Activated CD8-positive, alpha-beta T cell treated with anti-CD3 and anti-CD28 coated beads for 36 hours (primary cell): ENCODE data around the gene SELENON. TPM values are rescaled to one million over a fixed set of nuclear protein-coding genes. Genes with fewer than 3 reads are reported as not detected.

ENCODE experiments used
- ATAC-seq: fragments of 200-7000 bp; cut with Tn5 transposase; one replicate; pipeline ENCODE4 v1.10.0; 2021; ENCODE audit warnings: mild to moderate bottlenecking, moderate library complexity
- CTCF ChIA-PET: fragments of 350-600 bp; sonication (Branson Sonifier 250); formaldehyde crosslinking; loops from one replicate; lab custom pipeline; 2021; ENCODE audit warnings: antibody characterized with exemption; lab: Charles Lee
- POLR2A ChIA-PET: fragments of 350-600 bp; sonication (Branson Sonifier 250); formaldehyde crosslinking; loops from one replicate; lab custom pipeline; 2021; ENCODE audit warnings: antibody characterized with exemption; lab: Charles Lee
- DNase-seq: peaks from one replicate; pipeline ENCODE4 v3.0.0-alpha.2; 2020
- H3K27ac Mint-ChIP-seq: one replicate; pipeline ENCODE4 v1.8.0; 2021; ENCODE audit warnings: mild to moderate bottlenecking, mixed read lengths
- H3K27me3 Mint-ChIP-seq: one replicate; pipeline ENCODE4 v1.8.0; 2021; ENCODE audit warnings: mixed read lengths
- H3K36me3 Mint-ChIP-seq: one replicate; pipeline ENCODE4 v1.8.0; 2021; ENCODE audit warnings: low read depth, mixed read lengths
- H3K4me1 Mint-ChIP-seq: one replicate; pipeline ENCODE4 v1.8.0; 2021; ENCODE audit warnings: low read depth, mixed read lengths
- H3K4me3 Mint-ChIP-seq: one replicate; pipeline ENCODE4 v1.8.0; 2021; ENCODE audit warnings: mild to moderate bottlenecking, moderate library complexity, mixed read lengths
- H3K9me3 Mint-ChIP-seq: one replicate; pipeline ENCODE4 v1.8.0; 2021; ENCODE audit warnings: mixed read lengths
- CTCF ChIP-seq: fragments of 200-600 bp; IDR thresholded peaks from one replicate; pipeline ENCODE4 v1.8.0; 2022; ENCODE audit warnings: antibody characterized with exemption, mild to moderate bottlenecking
- intact Hi-C: fragments of 100-400 bp; cut with micrococcal nuclease; formaldehyde crosslinking; loops from one replicate; pipeline ENCODE4 v1.10.0; 2022
- total RNA-seq, 2 experiments: library from RNA; stranded (reverse); gene quantifications; one replicate each; pipeline ENCODE4 v1.2.3, GENCODE V29; 2021

SELENON gene
- total RNA-seq, 2 experiments from 2014 or later: 15.3 to 17.7 TPM

- TF ChIP-seq CTCF: no peak
- Mint-ChIP-seq H3K27ac (no peak overlapping the region), H3K9me3 (no peaks in the 10 kb centered on the region), H3K27me3 (no peaks in the 10 kb centered on the region), H3K4me1 (peaks cover 13% of the 10 kb centered on the region), H3K36me3 (peaks cover 4% of the 10 kb centered on the region), H3K4me3 (no peak overlapping the region)
- ChIA-PET CTCF (interaction anchor here (1.9 kb wide), 1 partner anchor 14 kb away, joined by 6 read pairs; the partner anchor contains the start of gene SELENON), POLR2A (no interaction called here)
- no peak for ATAC-seq
- no peak for DNase-seq
- intact Hi-C loops: loop anchor here (5.0 kb wide), 1 partner anchor 312 kb away; no protein-coding TSS in a partner anchor
Observed at GRCh38 chr1:25814549-25815087, 14.6 kb downstream of the SELENON start.

GRCh38 chr1:25815208-25816111 is 15.5 kb downstream of the SELENON start:
- no peak overlapping the region for H3K27ac Mint-ChIP-seq
- H3K36me3 Mint-ChIP-seq: peaks cover 2% of the 10 kb centered on the region
- no peaks in the 10 kb centered on the region for H3K27me3 Mint-ChIP-seq
- no peak for TF ChIP-seq CTCF
- no peak overlapping the region for H3K4me3 Mint-ChIP-seq
- CTCF ChIA-PET: interaction anchor here (1.9 kb wide), 1 partner anchor 15 kb away, joined by 6 read pairs; the partner anchor contains the start of gene SELENON
- POLR2A ChIA-PET: no interaction called here
- ATAC-seq (no peak), DNase-seq (no peak)
- intact Hi-C loops: no loop called here
- peaks cover 13% of the 10 kb centered on the region for H3K4me1 Mint-ChIP-seq
- no peaks in the 10 kb centered on the region for H3K9me3 Mint-ChIP-seq

- peaks cover 19% of the 10 kb centered on the region for H3K4me1 Mint-ChIP-seq
- no peak overlapping the region for H3K27ac Mint-ChIP-seq
- peaks cover 7% of the 10 kb centered on the region for H3K36me3 Mint-ChIP-seq
- ChIA-PET POLR2A (no interaction called here), CTCF (no interaction called here)
- ATAC-seq (no peak), DNase-seq (no peak)
- no peak overlapping the region for H3K4me3 Mint-ChIP-seq
- H3K27me3 Mint-ChIP-seq: no peaks in the 10 kb centered on the region
- H3K9me3 Mint-ChIP-seq: no peaks in the 10 kb centered on the region
- no peak for TF ChIP-seq CTCF
- intact Hi-C loops: no loop called here
Observed at GRCh38 chr1:25816112-25816718, 16.2 kb downstream of the SELENON start.

GRCh38 chr1:25817840-25818501 is 18.0 kb downstream of the SELENON start:
- Mint-ChIP-seq H3K36me3 (peaks cover 7% of the 10 kb centered on the region), H3K9me3 (no peaks in the 10 kb centered on the region), H3K27ac (peak overlapping the region; percentile 57), H3K27me3 (no peaks in the 10 kb centered on the region), H3K4me3 (peak overlapping the region; percentile 95), H3K4me1 (peaks cover 27% of the 10 kb centered on the region)
- no peak for TF ChIP-seq CTCF
- POLR2A ChIA-PET: interaction anchor here (1.0 to 1.4 kb wide), 2 partner anchors 15 to 22 kb away, joined by 3 read pairs; no protein-coding TSS in a partner anchor
- no peak for DNase-seq
- CTCF ChIA-PET: interaction anchor here (2.0 kb wide), 1 partner anchor 330 kb away, joined by 4 read pairs; no protein-coding TSS in a partner anchor
- no peak for ATAC-seq
- intact Hi-C loops: no loop called here
